ENCODE results near the gene SLC35G3. TPM values are rescaled to one million over a fixed set of nuclear protein-coding genes. Genes with fewer than 3 reads are reported as not detected.

The SLC35G3 gene
- total and polyA plus RNA-seq, 2 of the 13 experiments (the other 11 are each of a cell fraction or from before 2014, with no cell fraction given) = not detected

DNA sequence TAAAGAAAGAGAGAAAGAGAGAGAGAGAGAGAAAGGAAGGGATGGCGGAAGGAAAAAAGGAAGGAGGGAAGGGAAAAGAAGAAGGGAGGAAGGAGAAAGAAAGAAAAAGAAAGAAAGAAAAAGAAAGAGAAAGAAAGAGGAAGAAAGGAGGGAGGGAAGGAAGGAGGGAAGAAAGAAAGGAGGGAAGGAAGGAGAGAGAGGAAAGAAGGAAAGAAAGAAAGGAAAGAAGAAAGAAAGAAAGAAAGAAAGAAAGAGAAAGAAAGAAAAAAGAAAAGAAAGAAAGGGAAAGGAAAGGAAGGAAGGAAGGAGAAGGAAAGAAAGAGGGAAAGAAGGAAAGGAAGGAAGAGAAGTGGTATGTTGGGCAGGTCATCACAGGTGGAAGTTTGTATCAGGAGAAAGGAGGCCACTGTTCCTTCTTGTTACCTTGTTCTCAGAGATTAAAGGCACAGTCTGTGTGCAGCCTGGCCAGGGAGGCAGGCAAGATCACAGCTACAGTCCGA lies 19.3 kb downstream of the SLC35G3 start:
- H4K20me1 ChIP-seq (ENCODE audit: insufficient read depth, low read length) = no peaks in the 10 kb centered on the region
- in situ Hi-C loops (cut with HindIII; ENCODE audit: extremely low pct_ligation_motif_present, low pct_unique_long_range_greater_than_20kb) = loop anchor here (10.0 kb wide), 1 partner anchor 360 kb away; the partner anchor contains the start of gene SLFN12L
- H3K79me2 ChIP-seq (ENCODE audit: insufficient read depth, low read length) = no peaks in the 10 kb centered on the region
- ChIA-PET POLR2A (no interaction called here), CTCF (ENCODE audit: low intra/inter-chr PET ratio, low total read pairs) (no interaction called here)
- no peak overlapping the region for H3K27ac ChIP-seq (ENCODE audit: extremely low read length, insufficient read depth, low read length)
- FAIRE-seq (no peak), ATAC-seq (no peak), DNase-seq (ENCODE audit: low spot score) (no peak)
- no TSS peak for BruUV-seq (replicated peaks)
- intact Hi-C loops (cut with micrococcal nuclease; ENCODE audit: unreplicated experiment) = no loop called here
- H3K4me3 ChIP-seq (replicated peaks in 1 of 3; ENCODE audit: insufficient read depth in 1 of 3, low read depth in 2 of 3, low read length in 3 of 3) = no peak overlapping the region
- H3K9ac ChIP-seq (ENCODE audit: insufficient read depth, low read depth, low read length) = no peak overlapping the region
- WGBS (ENCODE audit: low lambda C conversion rate) = 15% methylated on average over 2 of the region's 2 CpGs
- H3K4me1 ChIP-seq (ENCODE audit: insufficient read depth, low read length) = no peaks in the 10 kb centered on the region
- H3K36me3 ChIP-seq (replicated peaks in 1 of 2; ENCODE audit: control insufficient read depth in 1 of 2, insufficient read depth in 2 of 2, low read length in 2 of 2) = no peaks in the 10 kb centered on the region
- H3K27me3 ChIP-seq (ENCODE audit: control insufficient read depth in 1 of 2, insufficient read depth in 2 of 2, low read length in 2 of 2) = peaks cover 0 to 20% of the 10 kb centered on the region in 2 experiments; a peak in 3 of 5 replicates
- no peak overlapping the region for H2AFZ ChIP-seq (ENCODE audit: low read length)
- no peak overlapping the region for H3K4me2 ChIP-seq (ENCODE audit: low read depth, low read length)
- H3K9me3 ChIP-seq (ENCODE audit: low read length) = no peaks in the 10 kb centered on the region
- TF ChIP-seq ZFP62 (CRISPR knock-in tag; IDR thresholded peaks at IDR 0.05) (no peak), FOXO1 (CRISPR knock-in tag; IDR thresholded peaks at IDR 0.05) (no peak), AFF4 (CRISPR knock-in tag; IDR thresholded peaks at IDR 0.05) (no peak), ZNF629 (CRISPR knock-in tag; conservative IDR thresholded peaks at IDR 0.05) (no peak), SRF (IDR thresholded peaks at IDR 0.05; ENCODE audit: low read depth, low read length) (no peak), MTF2 (CRISPR knock-in tag; IDR thresholded peaks at IDR 0.05; ENCODE audit: borderline replicate concordance) (no peak), ZNF614 (CRISPR knock-in tag; IDR thresholded peaks at IDR 0.05; ENCODE audit: borderline replicate concordance) (no peak), ZKSCAN1 (IDR thresholded peaks at IDR 0.05; ENCODE audit: low read length) (no peak), ZNF30 (CRISPR knock-in tag; IDR thresholded peaks at IDR 0.05) (no peak)
- TF ChIP-seq, protein P1, sequence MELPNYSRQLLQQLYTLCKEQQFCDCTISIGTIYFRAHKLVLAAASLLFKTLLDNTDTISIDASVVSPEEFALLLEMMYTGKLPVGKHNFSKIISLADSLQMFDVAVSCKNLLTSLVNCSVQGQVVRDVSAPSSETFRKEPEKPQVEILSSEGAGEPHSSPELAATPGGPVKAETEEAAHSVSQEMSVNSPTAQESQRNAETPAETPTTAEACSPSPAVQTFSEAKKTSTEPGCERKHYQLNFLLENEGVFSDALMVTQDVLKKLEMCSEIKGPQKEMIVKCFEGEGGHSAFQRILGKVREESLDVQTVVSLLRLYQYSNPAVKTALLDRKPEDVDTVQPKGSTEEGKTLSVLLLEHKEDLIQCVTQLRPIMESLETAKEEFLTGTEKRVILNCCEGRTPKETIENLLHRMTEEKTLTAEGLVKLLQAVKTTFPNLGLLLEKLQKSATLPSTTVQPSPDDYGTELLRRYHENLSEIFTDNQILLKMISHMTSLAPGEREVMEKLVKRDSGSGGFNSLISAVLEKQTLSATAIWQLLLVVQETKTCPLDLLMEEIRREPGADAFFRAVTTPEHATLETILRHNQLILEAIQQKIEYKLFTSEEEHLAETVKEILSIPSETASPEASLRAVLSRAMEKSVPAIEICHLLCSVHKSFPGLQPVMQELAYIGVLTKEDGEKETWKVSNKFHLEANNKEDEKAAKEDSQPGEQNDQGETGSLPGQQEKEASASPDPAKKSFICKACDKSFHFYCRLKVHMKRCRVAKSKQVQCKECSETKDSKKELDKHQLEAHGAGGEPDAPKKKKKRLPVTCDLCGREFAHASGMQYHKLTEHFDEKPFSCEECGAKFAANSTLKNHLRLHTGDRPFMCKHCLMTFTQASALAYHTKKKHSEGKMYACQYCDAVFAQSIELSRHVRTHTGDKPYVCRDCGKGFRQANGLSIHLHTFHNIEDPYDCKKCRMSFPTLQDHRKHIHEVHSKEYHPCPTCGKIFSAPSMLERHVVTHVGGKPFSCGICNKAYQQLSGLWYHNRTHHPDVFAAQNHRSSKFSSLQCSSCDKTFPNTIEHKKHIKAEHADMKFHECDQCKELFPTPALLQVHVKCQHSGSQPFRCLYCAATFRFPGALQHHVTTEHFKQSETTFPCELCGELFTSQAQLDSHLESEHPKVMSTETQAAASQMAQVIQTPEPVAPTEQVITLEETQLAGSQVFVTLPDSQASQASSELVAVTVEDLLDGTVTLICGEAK (IDR thresholded peaks at IDR 0.05) = no peak
- TF ChIP-seq, protein P1 (CRISPR knock-in tag; IDR thresholded peaks at IDR 0.05) = no peak
